GM18519 (cell line): ENCODE data around the gene ZNF124.
"Not testable (repeated sequence)": the region's sequence is repeated elsewhere in the genome, so short reads cannot be mapped to it uniquely, and the experiment has no call there.

ENCODE experiments used
- ATAC-seq: cut with Tn5 transposase; IDR thresholded peaks from one replicate; pipeline ENCODE4 v1.9.1; 2021; ENCODE audit warnings: mild to moderate bottlenecking, moderate library complexity; ENCODE audit not compliant: unreplicated experiment, low FRiP score

The ZNF124 gene

GRCh38 chr1:247173431-247173830 lies 1.6 kb upstream of the ZNF124 start:
- no peak for ATAC-seq

- no peak for ATAC-seq
Observed at GRCh38 chr1:247172996-247173395, 1.2 kb upstream of the ZNF124 start.

- peak; percentile 20 for ATAC-seq
Observed at GRCh38 chr1:247171443-247171842, 377 bp downstream of the ZNF124 start.

DNA sequence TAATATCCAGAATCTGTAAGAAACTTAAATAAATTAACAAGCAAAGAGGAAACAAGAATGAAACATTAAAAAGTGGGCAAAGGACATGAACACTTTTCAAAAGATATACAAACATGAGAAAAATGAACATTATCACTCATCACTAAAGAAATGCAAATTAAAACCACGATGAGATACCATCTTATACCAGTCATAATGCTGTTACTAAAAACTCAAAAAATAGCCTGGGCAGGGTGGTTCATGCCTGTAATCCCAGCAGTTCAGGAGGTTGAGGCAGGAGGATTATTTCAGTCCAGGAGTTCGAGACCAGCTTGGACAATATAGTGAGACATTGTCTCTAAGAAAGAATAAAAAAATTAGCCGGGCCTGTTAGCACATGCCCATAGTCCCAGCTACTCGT lies 6.1 kb downstream of the ZNF124 start:
- no peak for ATAC-seq

DNA sequence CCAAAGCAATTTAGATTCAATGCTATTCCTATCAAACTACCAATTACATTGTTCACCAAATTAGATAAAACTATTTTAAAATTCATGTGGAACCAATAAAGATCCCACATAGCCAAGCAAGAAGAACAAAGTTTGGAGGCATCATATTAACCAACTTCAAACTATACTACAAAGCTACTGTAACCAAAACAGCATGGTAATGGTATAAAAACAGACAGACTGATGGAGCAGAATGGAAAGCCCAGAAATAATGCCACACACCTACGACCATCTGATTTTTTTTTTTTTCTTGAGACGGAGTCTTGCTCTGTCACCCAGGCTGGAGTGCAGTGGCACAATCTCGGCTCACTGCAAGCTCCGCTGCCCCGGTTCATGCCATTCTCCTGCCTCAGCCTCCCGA lies 7.1 kb downstream of the ZNF124 start:
- ATAC-seq, result no peak

DNA sequence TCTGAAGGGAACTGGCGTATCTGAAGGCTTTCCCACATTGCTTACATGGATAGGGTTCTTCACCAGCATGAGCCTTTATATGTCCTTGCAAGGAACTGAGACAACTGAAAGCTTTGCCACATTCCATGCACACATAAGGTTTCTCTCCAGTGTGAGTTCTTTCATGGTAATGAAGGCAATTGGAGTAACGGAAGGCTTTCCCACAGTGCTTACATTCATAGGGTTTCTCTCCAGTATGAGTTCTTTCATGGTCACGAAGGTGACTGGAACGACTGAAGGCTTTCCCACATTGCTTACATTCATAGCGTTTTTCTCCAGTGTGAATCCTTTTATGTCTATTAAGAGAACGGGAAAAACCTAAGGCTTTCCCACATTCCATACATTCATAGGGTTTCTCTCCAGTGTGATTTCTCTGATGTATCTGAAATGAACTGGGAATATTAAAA lies 15.0 kb downstream of the ZNF124 start:
- ATAC-seq, result no peak

- no peak for ATAC-seq
Observed at GRCh38 chr1:247147781-247148180, 24.0 kb downstream of the ZNF124 start.

DNA sequence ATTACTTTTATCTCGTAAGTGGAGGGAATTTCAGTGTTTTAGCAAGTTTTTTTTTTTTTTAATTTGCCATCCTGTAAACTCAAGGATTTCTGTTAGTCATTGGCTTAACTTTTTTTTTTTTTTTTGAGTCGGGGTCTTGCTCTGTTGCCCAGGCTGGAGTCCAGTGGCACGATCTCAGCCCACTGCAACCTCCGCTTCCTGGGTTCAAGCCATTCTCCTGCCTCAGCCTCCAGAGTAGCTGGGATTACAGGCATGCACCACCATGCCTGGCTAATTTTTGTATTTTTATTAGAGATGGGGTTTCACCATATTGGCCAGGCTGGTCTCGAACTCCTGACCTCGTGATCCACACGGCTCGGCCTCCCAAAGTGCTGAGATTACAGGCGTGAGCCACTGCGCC lies 24.7 kb downstream of the ZNF124 start:
- ATAC-seq, result not testable (repeated sequence)

GRCh38 chr1:247146671-247147070 lies 25.1 kb downstream of the ZNF124 start:
- no peak for ATAC-seq

DNA sequence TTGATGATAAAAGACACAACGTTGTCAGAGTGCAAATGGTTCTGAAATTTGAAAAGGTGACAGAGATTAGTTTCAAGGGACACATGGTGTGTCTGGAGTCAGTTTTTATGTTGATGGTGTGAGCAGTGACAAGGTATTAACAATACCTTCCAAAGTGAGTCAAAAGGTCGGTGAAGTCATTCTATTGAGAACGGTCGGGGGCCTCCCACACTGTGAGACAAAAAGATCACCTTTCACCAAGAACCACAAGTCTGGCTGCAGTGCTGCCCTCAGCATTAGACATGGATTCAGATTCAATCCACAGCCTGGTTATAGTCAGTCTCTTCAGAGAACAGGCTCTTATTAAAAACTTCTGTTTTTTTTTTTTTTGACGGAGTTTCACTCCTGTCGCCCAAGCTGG lies 26.5 kb downstream of the ZNF124 start:
- no peak for ATAC-seq

DNA sequence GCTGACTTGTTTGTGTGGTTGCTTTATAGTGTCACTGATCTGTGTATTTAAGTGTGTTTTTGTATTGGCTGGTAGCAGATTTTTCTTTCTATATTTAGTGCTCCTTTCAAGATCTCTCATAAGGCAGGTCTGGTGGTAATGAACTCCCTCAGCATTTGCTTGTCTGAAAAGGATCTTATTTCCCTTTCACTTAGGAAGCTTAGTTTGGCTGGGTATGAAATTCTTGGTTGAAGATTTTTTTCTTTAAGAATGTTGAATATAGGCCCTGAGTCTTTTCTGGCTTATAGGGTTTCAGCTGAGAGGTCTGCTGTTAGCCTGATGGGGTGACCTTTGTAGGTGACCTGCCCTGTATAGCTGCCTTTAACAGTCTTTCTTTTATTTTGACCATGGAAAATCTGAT lies 32.3 kb downstream of the ZNF124 start:
- ATAC-seq, result not testable (repeated sequence)

DNA sequence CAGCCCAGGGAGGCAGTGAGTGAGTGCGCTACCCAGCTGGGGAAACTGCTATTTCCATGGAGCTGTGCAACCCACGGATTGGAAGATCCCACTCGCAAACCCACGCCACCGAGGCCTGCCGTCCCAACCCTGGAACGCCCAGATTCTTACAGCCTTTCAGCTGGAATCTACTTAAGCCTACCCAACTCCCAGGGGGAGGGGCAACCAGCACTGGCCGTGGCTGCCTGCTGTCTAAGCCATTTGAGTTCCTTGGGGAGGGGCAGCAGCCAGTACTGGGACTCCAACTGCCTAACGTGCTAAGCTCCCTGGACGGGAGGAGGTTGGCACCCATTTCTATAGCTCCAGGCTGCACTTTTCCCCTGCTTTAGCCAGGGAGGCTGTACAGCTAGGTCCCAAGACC lies 40.6 kb downstream of the ZNF124 start:
- ATAC-seq, result no peak

DNA sequence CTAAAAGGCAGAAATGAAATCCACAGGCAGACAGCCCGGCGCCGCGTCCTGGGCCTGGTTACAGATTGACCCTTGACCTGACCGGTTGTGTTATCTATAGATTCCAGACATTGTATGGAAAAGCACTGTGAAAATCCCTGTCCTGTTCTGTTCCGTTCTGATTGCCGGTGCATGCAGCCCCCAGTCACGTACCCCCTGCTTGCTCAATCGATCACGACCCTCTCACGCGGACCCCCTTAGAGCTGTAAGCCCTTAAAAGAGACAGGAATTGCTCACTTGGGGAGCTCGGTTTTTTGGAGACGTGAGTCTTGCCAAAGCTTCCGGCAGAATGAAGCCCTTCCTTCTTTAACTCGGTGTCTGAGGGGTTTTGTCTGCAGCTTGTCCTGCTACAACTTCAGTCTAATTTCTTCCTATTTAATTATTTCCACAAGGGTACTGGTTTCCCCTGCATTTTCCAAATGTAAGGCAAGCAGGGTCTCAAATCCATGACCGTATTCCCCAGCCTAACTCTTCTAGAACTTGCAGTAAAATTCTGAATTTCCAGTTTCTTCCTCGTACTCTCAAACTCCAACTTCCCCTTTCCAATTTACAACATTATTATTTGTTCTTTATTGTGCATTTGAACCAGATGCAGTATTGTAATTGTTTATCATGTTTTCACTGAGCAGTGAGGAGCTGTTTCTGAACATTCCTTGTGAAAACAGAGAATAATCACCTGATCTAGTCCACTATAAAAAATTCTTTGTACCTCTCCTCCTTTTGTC lies 44.1 kb downstream of the ZNF124 start:
- not testable (repeated sequence) for ATAC-seq

DNA sequence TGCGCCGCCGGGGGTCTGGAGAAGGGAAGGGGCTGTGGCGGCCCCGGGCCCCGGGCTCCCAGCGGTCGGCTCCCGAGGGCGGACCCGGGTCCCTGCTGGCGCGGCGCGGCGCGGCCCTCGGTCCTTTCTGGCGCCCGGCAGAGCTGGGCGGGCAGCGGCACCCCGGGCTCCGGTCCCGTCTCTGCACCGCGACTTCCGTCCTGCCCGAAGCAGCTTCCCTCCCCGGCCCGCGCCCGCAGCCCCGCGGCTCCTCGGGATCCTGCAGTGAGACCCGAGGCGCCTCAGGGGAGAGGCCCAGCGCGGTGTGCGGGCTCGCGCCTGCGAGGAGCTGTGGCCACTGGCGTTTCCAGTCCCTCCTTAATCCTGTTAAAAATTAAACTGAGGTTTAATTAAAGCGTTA lies 45.2 kb downstream of the ZNF124 start:
- peak; percentile 30 for ATAC-seq

DNA sequence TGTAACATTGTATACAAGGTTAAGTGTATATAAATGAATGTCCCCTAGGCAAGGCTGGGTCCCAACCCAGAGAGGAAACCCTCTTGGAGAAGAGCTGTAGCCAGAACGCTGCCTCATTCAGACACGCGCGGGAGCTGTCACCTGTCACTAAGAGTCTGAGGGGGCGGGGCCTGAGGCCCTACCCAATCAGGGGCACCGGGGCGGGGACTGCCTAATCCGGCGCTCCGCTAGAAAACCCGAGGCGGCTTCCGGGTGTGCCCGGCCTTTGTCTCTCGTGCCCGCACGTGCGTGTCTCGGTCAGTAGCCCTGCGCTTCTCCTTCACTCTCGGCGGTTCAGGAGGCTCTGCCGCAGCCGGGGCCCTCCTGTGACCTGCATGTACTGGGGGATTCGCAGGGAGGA lies 45.7 kb downstream of the ZNF124 start:
- ATAC-seq, result peak; percentile 98

DNA sequence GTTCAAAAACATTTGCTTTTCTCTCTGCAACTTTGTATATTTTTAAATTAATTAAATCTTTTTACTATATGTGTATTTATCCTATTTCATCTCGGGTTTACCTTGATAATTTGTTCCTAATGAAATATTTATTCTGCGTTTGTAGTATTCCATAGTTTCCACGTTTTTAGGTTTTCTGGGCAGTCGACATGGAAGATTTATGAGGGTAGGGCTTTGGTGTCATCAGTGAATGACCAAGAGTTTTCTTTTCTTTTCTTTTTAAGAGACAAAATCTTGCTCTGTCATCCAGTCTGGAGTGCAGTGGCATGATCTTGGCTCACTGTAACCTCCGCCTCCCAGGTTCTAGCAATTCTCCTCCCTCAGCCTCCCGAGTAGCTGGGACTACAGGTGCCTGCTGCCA lies 50.4 kb downstream of the ZNF124 start:
- ATAC-seq, result no peak

DNA sequence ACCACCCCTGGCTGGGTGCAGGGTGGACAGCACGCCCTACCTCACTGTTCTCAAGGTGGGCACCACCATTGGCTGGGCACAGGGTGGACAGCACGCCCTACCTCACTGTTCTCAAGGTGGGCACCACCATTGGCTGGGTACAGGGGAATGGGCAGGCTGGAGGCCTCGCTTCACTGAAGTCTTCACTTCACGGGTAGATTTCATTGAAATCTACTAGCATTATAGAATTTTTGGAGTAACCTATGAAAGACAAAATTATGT lies 51.5 kb downstream of the ZNF124 start:
- not testable (repeated sequence) for ATAC-seq

GRCh38 chr1:247119600-247120407 lies 52.0 kb downstream of the ZNF124 start:
- ATAC-seq, result no peak

- ATAC-seq, result no peak
Observed at GRCh38 chr1:247118946-247119446, 52.8 kb downstream of the ZNF124 start.

DNA sequence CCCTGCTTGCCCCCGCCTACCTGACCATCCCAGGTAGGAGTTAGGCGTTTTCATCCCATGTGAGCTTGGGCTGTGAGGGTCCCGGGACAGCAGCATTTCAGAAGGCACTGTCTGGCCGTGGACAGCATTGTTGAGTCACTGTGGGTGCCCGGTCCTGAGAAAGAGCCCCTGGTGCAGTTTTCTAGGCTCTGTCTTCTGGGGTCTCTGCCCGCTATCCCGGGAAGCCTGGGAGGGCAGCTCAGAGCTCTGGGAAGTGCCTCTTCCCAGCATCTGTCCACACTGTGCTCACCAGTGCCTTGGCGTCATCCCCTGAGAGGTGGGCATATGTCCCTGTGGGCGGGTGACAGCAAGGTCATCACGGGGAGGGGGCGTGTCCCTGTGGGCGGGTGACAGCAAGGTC lies 56.3 kb downstream of the ZNF124 start:
- no peak for ATAC-seq

GRCh38 chr1:247115141-247115510 lies 56.7 kb downstream of the ZNF124 start:
- no peak for ATAC-seq
